NB4 (cell line): ENCODE data around the gene GLT6D1.

Experiments
- DNase-seq: peaks from one replicate; pipeline ENCODE4 v3.0.0; 2010; ENCODE audit warnings: low read depth
- H3K4me3 ChIP-seq: one replicate; pipeline ENCODE4 v1.5.1; 2011; ENCODE audit warnings: mild to moderate bottlenecking, low read depth, low read length, moderate library complexity
- MYC ChIP-seq: IDR thresholded peaks from 2 replicates; pipeline ENCODE4 v1.6.1; 2011; ENCODE audit warnings: low read depth, low read length
- POLR2A ChIP-seq: IDR thresholded peaks from 2 replicates; pipeline ENCODE4 v1.6.1; 2011; ENCODE audit warnings: mild to moderate bottlenecking; ENCODE audit not compliant: insufficient read length; ENCODE audit errors: extremely low read depth
- TF ChIP-seq, protein P1 (sequence below): IDR thresholded peaks from 2 replicates; pipeline ENCODE4 v1.6.1; 2011; ENCODE audit warnings: low read depth, low read length
- TF ChIP-seq, protein P2 (sequence below): IDR thresholded peaks from one replicate; pipeline ENCODE4 v1.5.1; 2012; ENCODE audit warnings: low read depth, low read length

GLT6D1 gene

DNA sequence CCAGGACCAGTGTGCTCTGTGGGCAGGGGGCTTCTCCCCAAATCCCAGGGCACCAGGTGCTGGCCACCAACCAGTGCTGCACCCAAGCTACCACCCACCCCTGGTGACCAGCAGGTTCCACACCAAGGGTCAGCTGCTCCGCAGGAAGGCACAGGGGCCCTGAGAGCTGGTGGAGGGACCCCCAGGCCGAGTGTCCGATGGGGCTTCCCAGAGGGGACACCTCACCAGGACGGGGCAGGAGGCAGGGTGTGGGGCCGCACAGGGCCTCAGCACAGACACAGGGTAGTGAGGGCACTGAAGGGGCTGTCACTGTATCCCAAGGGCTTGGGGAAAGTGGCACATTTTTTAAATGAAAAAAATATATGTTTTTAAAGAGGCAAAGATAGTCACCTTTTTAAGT lies 41.8 kb upstream of the GLT6D1 start:
- DNase-seq = no peak
- no peak overlapping the region for H3K4me3 ChIP-seq
- TF ChIP-seq, protein P1, sequence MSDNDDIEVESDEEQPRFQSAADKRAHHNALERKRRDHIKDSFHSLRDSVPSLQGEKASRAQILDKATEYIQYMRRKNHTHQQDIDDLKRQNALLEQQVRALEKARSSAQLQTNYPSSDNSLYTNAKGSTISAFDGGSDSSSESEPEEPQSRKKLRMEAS = no peak
- no peak for TF ChIP-seq MYC
- TF ChIP-seq POLR2A = no peak
- TF ChIP-seq, protein P2, sequence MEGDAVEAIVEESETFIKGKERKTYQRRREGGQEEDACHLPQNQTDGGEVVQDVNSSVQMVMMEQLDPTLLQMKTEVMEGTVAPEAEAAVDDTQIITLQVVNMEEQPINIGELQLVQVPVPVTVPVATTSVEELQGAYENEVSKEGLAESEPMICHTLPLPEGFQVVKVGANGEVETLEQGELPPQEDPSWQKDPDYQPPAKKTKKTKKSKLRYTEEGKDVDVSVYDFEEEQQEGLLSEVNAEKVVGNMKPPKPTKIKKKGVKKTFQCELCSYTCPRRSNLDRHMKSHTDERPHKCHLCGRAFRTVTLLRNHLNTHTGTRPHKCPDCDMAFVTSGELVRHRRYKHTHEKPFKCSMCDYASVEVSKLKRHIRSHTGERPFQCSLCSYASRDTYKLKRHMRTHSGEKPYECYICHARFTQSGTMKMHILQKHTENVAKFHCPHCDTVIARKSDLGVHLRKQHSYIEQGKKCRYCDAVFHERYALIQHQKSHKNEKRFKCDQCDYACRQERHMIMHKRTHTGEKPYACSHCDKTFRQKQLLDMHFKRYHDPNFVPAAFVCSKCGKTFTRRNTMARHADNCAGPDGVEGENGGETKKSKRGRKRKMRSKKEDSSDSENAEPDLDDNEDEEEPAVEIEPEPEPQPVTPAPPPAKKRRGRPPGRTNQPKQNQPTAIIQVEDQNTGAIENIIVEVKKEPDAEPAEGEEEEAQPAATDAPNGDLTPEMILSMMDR = no peak

GRCh38 chr9:135680056-135680455 lies 40.7 kb upstream of the GLT6D1 start:
- no peak overlapping the region for H3K4me3 ChIP-seq
- TF ChIP-seq MYC (no peak), POLR2A (no peak)
- TF ChIP-seq, protein P1 = no peak
- TF ChIP-seq, protein P2 = no peak
- DNase-seq = no peak

DNA sequence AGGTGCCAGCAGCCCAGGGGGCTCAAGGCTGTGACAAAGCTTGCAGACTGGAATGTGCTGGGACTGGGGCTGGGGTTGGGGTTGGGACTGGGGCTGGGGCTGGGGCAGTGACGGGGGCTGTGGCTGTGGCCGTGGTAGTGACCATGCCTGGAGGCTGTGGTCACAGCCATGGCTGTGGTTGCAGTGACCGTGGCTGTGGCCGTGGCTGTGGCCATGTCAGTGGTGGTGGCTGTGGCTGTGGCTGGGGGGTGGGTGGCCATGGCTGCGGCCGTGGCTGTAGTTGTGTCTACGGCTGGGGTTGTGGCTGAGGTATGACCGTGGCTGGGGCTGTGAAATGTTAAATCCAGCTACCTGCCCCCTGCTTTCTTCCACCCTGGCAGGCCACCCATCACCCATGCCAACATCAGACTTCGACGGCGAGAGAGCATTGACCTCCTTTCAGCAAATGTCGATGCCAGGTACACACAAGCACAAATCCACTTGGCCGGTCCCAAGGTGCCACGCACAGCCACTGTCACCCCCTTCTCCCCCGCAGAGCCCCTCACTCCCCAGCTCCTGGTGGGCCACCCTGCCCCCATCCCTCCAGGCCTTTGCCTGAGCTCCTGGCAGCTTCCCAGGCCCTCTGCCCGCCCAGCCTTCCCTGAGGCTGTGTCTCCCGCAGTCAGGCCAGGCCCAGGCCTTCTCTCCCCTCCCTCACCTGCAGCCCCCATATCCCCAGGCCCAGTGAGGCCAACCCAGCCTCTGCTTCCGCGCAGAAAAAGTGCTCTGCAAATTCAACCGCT lies 39.1 kb upstream of the GLT6D1 start:
- no peak for TF ChIP-seq MYC
- no peak for TF ChIP-seq POLR2A
- TF ChIP-seq, protein P2 = no peak
- TF ChIP-seq, protein P1 = no peak
- DNase-seq = no peak
- H3K4me3 ChIP-seq = no peak overlapping the region

DNA sequence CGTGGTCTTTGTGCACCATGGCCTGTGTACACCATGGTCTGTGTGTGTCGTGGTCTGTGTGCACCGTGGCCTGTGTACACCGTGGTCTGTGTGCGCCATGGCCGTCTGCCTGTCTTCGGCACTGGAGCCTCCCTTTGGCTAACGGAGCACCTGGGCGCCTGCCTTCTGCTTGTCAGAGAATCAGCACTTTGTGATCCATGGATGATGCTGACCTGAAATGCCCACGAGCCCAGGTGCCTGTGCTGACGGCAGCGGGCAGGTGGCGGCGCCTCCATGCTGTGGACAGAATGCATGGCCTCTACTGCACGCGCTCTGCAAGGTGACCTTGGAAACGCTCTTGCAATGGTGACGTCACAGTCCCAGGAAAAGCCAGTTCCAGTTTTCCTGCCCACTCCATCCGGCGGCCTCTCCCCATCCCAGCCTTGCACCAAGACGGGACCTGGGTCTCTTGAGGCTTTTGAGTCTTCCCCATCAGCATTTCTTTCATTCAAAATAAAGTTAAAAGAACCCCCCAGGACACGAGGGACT lies 38.4 kb upstream of the GLT6D1 start:
- DNase-seq = no peak
- H3K4me3 ChIP-seq = no peak overlapping the region
- TF ChIP-seq, protein P2 = no peak
- TF ChIP-seq MYC = no peak
- no peak for TF ChIP-seq POLR2A
- TF ChIP-seq, protein P1 = no peak

GRCh38 chr9:135676891-135677290 lies 37.6 kb upstream of the GLT6D1 start:
- H3K4me3 ChIP-seq = no peak overlapping the region
- TF ChIP-seq, protein P1 = no peak
- TF ChIP-seq MYC = no peak
- TF ChIP-seq, protein P2 = no peak
- TF ChIP-seq POLR2A = no peak
- no peak for DNase-seq
